ENCODE measurements around the gene KATNAL1.

The KATNAL1 gene

GRCh38 chr13:30307194-30307970, at the start of gene KATNAL1:
Gene KATNAL1, minus strand, starts transcription at chr13:30307551. Its CDS starts 23,774 bp downstream, at chr13:30283777.
- peak within 1 kb of the TSS; percentile 86 for H3K4me3 Mint-ChIP-seq
- no peak for DNase-seq
- no peaks in the 10 kb centered on the region for H3K27me3 Mint-ChIP-seq
- H3K27ac Mint-ChIP-seq, result peak within 1 kb of the TSS; percentile 93
- H3K36me3 Mint-ChIP-seq (ENCODE audit: low read depth), result peaks cover 5% of the 10 kb centered on the region
- no peaks in the 10 kb centered on the region for H3K9me3 Mint-ChIP-seq
- peaks cover 43% of the 10 kb centered on the region for H3K4me1 Mint-ChIP-seq (ENCODE audit: low read depth)

GRCh38 chr13:30355839-30356238, 48.5 kb upstream of the KATNAL1 start:
- peaks cover 4% of the 10 kb centered on the region for H3K36me3 Mint-ChIP-seq (ENCODE audit: low read depth)
- H3K27ac Mint-ChIP-seq, result no peak overlapping the region
- H3K9me3 Mint-ChIP-seq, result peaks cover 6% of the 10 kb centered on the region
- no peaks in the 10 kb centered on the region for H3K27me3 Mint-ChIP-seq
- DNase-seq, result no peak
- H3K4me1 Mint-ChIP-seq (ENCODE audit: low read depth), result peaks cover 18% of the 10 kb centered on the region
- no peak overlapping the region for H3K4me3 Mint-ChIP-seq

GRCh38 chr13:30355384-30355699, 48.0 kb upstream of the KATNAL1 start:
- Mint-ChIP-seq H3K9me3 (peaks cover 6% of the 10 kb centered on the region), H3K36me3 (ENCODE audit: low read depth) (peaks cover 4% of the 10 kb centered on the region), H3K4me3 (no peak overlapping the region), H3K27ac (no peak overlapping the region), H3K27me3 (no peaks in the 10 kb centered on the region), H3K4me1 (ENCODE audit: low read depth) (peaks cover 18% of the 10 kb centered on the region)
- DNase-seq, result peak; percentile 65

GRCh38 chr13:30354493-30355383, 47.4 kb upstream of the KATNAL1 start:
- H3K9me3 Mint-ChIP-seq, result peaks cover 6% of the 10 kb centered on the region
- peaks cover 18% of the 10 kb centered on the region for H3K4me1 Mint-ChIP-seq (ENCODE audit: low read depth)
- H3K4me3 Mint-ChIP-seq, result no peak overlapping the region
- peaks cover 4% of the 10 kb centered on the region for H3K36me3 Mint-ChIP-seq (ENCODE audit: low read depth)
- no peak for DNase-seq
- H3K27me3 Mint-ChIP-seq, result no peaks in the 10 kb centered on the region
- H3K27ac Mint-ChIP-seq, result no peak overlapping the region

GRCh38 chr13:30353471-30354215, 46.3 kb upstream of the KATNAL1 start:
- no peak for DNase-seq
- no peaks in the 10 kb centered on the region for H3K27me3 Mint-ChIP-seq
- no peak overlapping the region for H3K27ac Mint-ChIP-seq
- peaks cover 6% of the 10 kb centered on the region for H3K9me3 Mint-ChIP-seq
- no peak overlapping the region for H3K4me3 Mint-ChIP-seq
- peaks cover 18% of the 10 kb centered on the region for H3K4me1 Mint-ChIP-seq (ENCODE audit: low read depth)
- H3K36me3 Mint-ChIP-seq (ENCODE audit: low read depth), result peaks cover 4% of the 10 kb centered on the region

- H3K27ac Mint-ChIP-seq, result no peak overlapping the region
- no peak for DNase-seq
- no peaks in the 10 kb centered on the region for H3K27me3 Mint-ChIP-seq
- peaks cover 6% of the 10 kb centered on the region for H3K9me3 Mint-ChIP-seq
- H3K4me1 Mint-ChIP-seq (ENCODE audit: low read depth), result peaks cover 20% of the 10 kb centered on the region
- peaks cover 4% of the 10 kb centered on the region for H3K36me3 Mint-ChIP-seq (ENCODE audit: low read depth)
- H3K4me3 Mint-ChIP-seq, result no peak overlapping the region
Measured at GRCh38 chr13:30353060-30353459, 45.7 kb upstream of the KATNAL1 start.

GRCh38 chr13:30352121-30352520, 44.8 kb upstream of the KATNAL1 start:
- DNase-seq, result no peak
- Mint-ChIP-seq H3K9me3 (peaks cover 6% of the 10 kb centered on the region), H3K27me3 (no peaks in the 10 kb centered on the region), H3K27ac (no peak overlapping the region), H3K36me3 (ENCODE audit: low read depth) (peaks cover 4% of the 10 kb centered on the region), H3K4me3 (no peak overlapping the region), H3K4me1 (ENCODE audit: low read depth) (peaks cover 26% of the 10 kb centered on the region)

GRCh38 chr13:30346789-30347167, 39.4 kb upstream of the KATNAL1 start:
- peaks cover 33% of the 10 kb centered on the region for H3K4me1 Mint-ChIP-seq (ENCODE audit: low read depth)
- no peak overlapping the region for H3K4me3 Mint-ChIP-seq
- H3K9me3 Mint-ChIP-seq, result no peaks in the 10 kb centered on the region
- H3K27me3 Mint-ChIP-seq, result no peaks in the 10 kb centered on the region
- no peak for DNase-seq
- no peaks in the 10 kb centered on the region for H3K36me3 Mint-ChIP-seq (ENCODE audit: low read depth)
- peak overlapping the region; percentile 80 for H3K27ac Mint-ChIP-seq

GRCh38 chr13:30346153-30346788, 38.9 kb upstream of the KATNAL1 start:
- peak; percentile 59 for DNase-seq
- Mint-ChIP-seq H3K4me1 (ENCODE audit: low read depth) (peaks cover 33% of the 10 kb centered on the region), H3K27ac (peak overlapping the region; percentile 80), H3K9me3 (no peaks in the 10 kb centered on the region), H3K27me3 (no peaks in the 10 kb centered on the region), H3K4me3 (peak overlapping the region; percentile 6), H3K36me3 (ENCODE audit: low read depth) (no peaks in the 10 kb centered on the region)

GRCh38 chr13:30345426-30346100, 38.2 kb upstream of the KATNAL1 start:
- peaks cover 33% of the 10 kb centered on the region for H3K4me1 Mint-ChIP-seq (ENCODE audit: low read depth)
- no peak for DNase-seq
- H3K27me3 Mint-ChIP-seq, result no peaks in the 10 kb centered on the region
- H3K36me3 Mint-ChIP-seq (ENCODE audit: low read depth), result no peaks in the 10 kb centered on the region
- H3K4me3 Mint-ChIP-seq, result no peak overlapping the region
- H3K9me3 Mint-ChIP-seq, result no peaks in the 10 kb centered on the region
- H3K27ac Mint-ChIP-seq, result no peak overlapping the region

- peaks cover 35% of the 10 kb centered on the region for H3K4me1 Mint-ChIP-seq (ENCODE audit: low read depth)
- DNase-seq, result no peak
- H3K27ac Mint-ChIP-seq, result no peak overlapping the region
- no peaks in the 10 kb centered on the region for H3K36me3 Mint-ChIP-seq (ENCODE audit: low read depth)
- no peak overlapping the region for H3K4me3 Mint-ChIP-seq
- no peaks in the 10 kb centered on the region for H3K27me3 Mint-ChIP-seq
- H3K9me3 Mint-ChIP-seq, result no peaks in the 10 kb centered on the region
Measured at GRCh38 chr13:30341815-30342570, 34.6 kb upstream of the KATNAL1 start.

- Mint-ChIP-seq H3K4me1 (ENCODE audit: low read depth) (peaks cover 26% of the 10 kb centered on the region), H3K36me3 (ENCODE audit: low read depth) (no peaks in the 10 kb centered on the region), H3K9me3 (no peaks in the 10 kb centered on the region), H3K27me3 (no peaks in the 10 kb centered on the region), H3K4me3 (no peak overlapping the region), H3K27ac (no peak overlapping the region)
- no peak for DNase-seq
Measured at GRCh38 chr13:30340331-30341250, 33.2 kb upstream of the KATNAL1 start.

Measured in activated T-cell treated with anti-CD3 and anti-CD28 coated beads, Interleukin-2, amount 50 U/mL, for 24 hours (primary cell).